Activated CD4-positive, alpha-beta T cell treated with anti-CD3 and anti-CD28 coated beads, Interleukin-2, amount 10 ng/mL, durations not matched to agents 7 days and 5 days (primary cell): ENCODE results near the gene SUCLG1. TPM values are rescaled to one million over a fixed set of nuclear protein-coding genes. Genes with fewer than 3 reads are reported as not detected.

Experiments used
- CTCF ChIA-PET: fragments of 350-600 bp; sonication (Branson Sonifier 250); formaldehyde crosslinking; loops from one replicate; lab custom pipeline; 2021; ENCODE audit warnings: antibody characterized with exemption; lab: Charles Lee
- POLR2A ChIA-PET: fragments of 350-600 bp; sonication (Branson Sonifier 250); formaldehyde crosslinking; loops from one replicate; lab custom pipeline; 2021; ENCODE audit warnings: antibody characterized with exemption; lab: Charles Lee
- DNase-seq: peaks from one replicate; pipeline ENCODE4 v3.0.0-alpha.2; 2020
- H3K27ac Mint-ChIP-seq: one replicate; pipeline ENCODE4 v1.8.0; 2021; ENCODE audit warnings: mild to moderate bottlenecking, moderate library complexity, mixed read lengths
- H3K27me3 Mint-ChIP-seq: one replicate; pipeline ENCODE4 v1.8.0; 2021; ENCODE audit warnings: mixed read lengths
- H3K36me3 Mint-ChIP-seq: one replicate; pipeline ENCODE4 v1.8.0; 2021; ENCODE audit warnings: low read depth, mixed read lengths
- H3K4me1 Mint-ChIP-seq: one replicate; pipeline ENCODE4 v1.8.0; 2021; ENCODE audit warnings: mixed read lengths
- H3K4me3 Mint-ChIP-seq: one replicate; pipeline ENCODE4 v1.8.0; 2021; ENCODE audit warnings: mild to moderate bottlenecking, moderate library complexity, mixed read lengths
- H3K9me3 Mint-ChIP-seq: one replicate; pipeline ENCODE4 v1.8.0; 2021; ENCODE audit warnings: mixed read lengths
- total RNA-seq, 2 experiments: library from RNA; stranded (reverse); gene quantifications; one replicate each; pipeline ENCODE4 v1.2.3, GENCODE V29; 2021

SUCLG1 gene
- total RNA-seq, 2 experiments from 2014 or later: 73.4 to 79.7 TPM

GRCh38 chr2:84393829-84394228 is 65.3 kb downstream of the SUCLG1 start:
- no peaks in the 10 kb centered on the region for H3K27me3 Mint-ChIP-seq
- CTCF ChIA-PET: no interaction called here
- H3K4me3 Mint-ChIP-seq: no peak overlapping the region
- no peak overlapping the region for H3K27ac Mint-ChIP-seq
- H3K9me3 Mint-ChIP-seq: no peaks in the 10 kb centered on the region
- POLR2A ChIA-PET: no interaction called here
- no peak for DNase-seq
- no peaks in the 10 kb centered on the region for H3K4me1 Mint-ChIP-seq
- H3K36me3 Mint-ChIP-seq: no peaks in the 10 kb centered on the region

GRCh38 chr2:84389794-84390193 is 69.3 kb downstream of the SUCLG1 start:
- CTCF ChIA-PET: interaction anchor here (1.2 kb wide), 1 partner anchor 58 kb away, joined by 3 read pairs; no protein-coding TSS in a partner anchor
- Mint-ChIP-seq H3K9me3 (no peaks in the 10 kb centered on the region), H3K36me3 (no peaks in the 10 kb centered on the region), H3K4me1 (no peaks in the 10 kb centered on the region), H3K27me3 (peaks cover 26% of the 10 kb centered on the region), H3K4me3 (no peak overlapping the region), H3K27ac (no peak overlapping the region)
- DNase-seq: no peak
- POLR2A ChIA-PET: no interaction called here

- no peaks in the 10 kb centered on the region for H3K36me3 Mint-ChIP-seq
- no peaks in the 10 kb centered on the region for H3K4me1 Mint-ChIP-seq
- CTCF ChIA-PET: interaction anchor here (1.2 kb wide), 2 partner anchors 58 to 537 kb away, joined by 3 read pairs; no protein-coding TSS in a partner anchor
- H3K27ac Mint-ChIP-seq: no peak overlapping the region
- H3K27me3 Mint-ChIP-seq: peaks cover 30% of the 10 kb centered on the region
- DNase-seq: no peak
- POLR2A ChIA-PET: no interaction called here
- no peak overlapping the region for H3K4me3 Mint-ChIP-seq
- no peaks in the 10 kb centered on the region for H3K9me3 Mint-ChIP-seq
Measured at GRCh38 chr2:84388921-84389490, 70.1 kb downstream of the SUCLG1 start.

GRCh38 chr2:84388133-84388532 is 70.9 kb downstream of the SUCLG1 start:
- no peak for DNase-seq
- Mint-ChIP-seq H3K27me3 (peaks cover 37% of the 10 kb centered on the region), H3K36me3 (no peaks in the 10 kb centered on the region), H3K4me1 (no peaks in the 10 kb centered on the region), H3K27ac (no peak overlapping the region), H3K9me3 (no peaks in the 10 kb centered on the region), H3K4me3 (no peak overlapping the region)
- ChIA-PET CTCF (interaction anchor here (0.6 to 1.2 kb wide), 2 partner anchors 538 to 1366 kb away, joined by 3 read pairs; no protein-coding TSS in a partner anchor), POLR2A (no interaction called here)

- H3K9me3 Mint-ChIP-seq: no peaks in the 10 kb centered on the region
- no peak overlapping the region for H3K27ac Mint-ChIP-seq
- DNase-seq: no peak
- no peaks in the 10 kb centered on the region for H3K4me1 Mint-ChIP-seq
- H3K27me3 Mint-ChIP-seq: peaks cover 40% of the 10 kb centered on the region
- CTCF ChIA-PET: no interaction called here
- H3K4me3 Mint-ChIP-seq: no peak overlapping the region
- H3K36me3 Mint-ChIP-seq: no peaks in the 10 kb centered on the region
- POLR2A ChIA-PET: no interaction called here
Measured at GRCh38 chr2:84386336-84387040, 72.6 kb downstream of the SUCLG1 start.

GRCh38 chr2:84383271-84383670 is 75.8 kb downstream of the SUCLG1 start:
- POLR2A ChIA-PET: no interaction called here
- Mint-ChIP-seq H3K27ac (no peak overlapping the region), H3K4me3 (no peak overlapping the region), H3K9me3 (no peaks in the 10 kb centered on the region), H3K4me1 (no peaks in the 10 kb centered on the region), H3K36me3 (no peaks in the 10 kb centered on the region), H3K27me3 (peaks cover 45% of the 10 kb centered on the region)
- CTCF ChIA-PET: no interaction called here
- DNase-seq: no peak

GRCh38 chr2:84380875-84381274 is 78.2 kb downstream of the SUCLG1 start:
- H3K4me3 Mint-ChIP-seq: no peak overlapping the region
- POLR2A ChIA-PET: no interaction called here

GRCh38 chr2:84378960-84379359 is 80.1 kb downstream of the SUCLG1 start:
- Mint-ChIP-seq H3K36me3 (no peaks in the 10 kb centered on the region), H3K4me3 (no peak overlapping the region), H3K27me3 (peaks cover 16% of the 10 kb centered on the region), H3K27ac (no peak overlapping the region), H3K9me3 (no peaks in the 10 kb centered on the region), H3K4me1 (no peaks in the 10 kb centered on the region)
- ChIA-PET CTCF (no interaction called here), POLR2A (no interaction called here)
- no peak for DNase-seq

More at GRCh38 chr2:84380875-84381274, 78.2 kb downstream of the SUCLG1 start:
- CTCF ChIA-PET: no interaction called here
- Mint-ChIP-seq H3K27me3 (peaks cover 31% of the 10 kb centered on the region), H3K27ac (no peak overlapping the region), H3K36me3 (no peaks in the 10 kb centered on the region), H3K4me1 (no peaks in the 10 kb centered on the region), H3K9me3 (no peaks in the 10 kb centered on the region)
- DNase-seq: no peak

- ChIA-PET CTCF (no interaction called here), POLR2A (no interaction called here)
- Mint-ChIP-seq H3K36me3 (no peaks in the 10 kb centered on the region), H3K9me3 (no peaks in the 10 kb centered on the region), H3K4me1 (no peaks in the 10 kb centered on the region), H3K27me3 (peaks cover 3% of the 10 kb centered on the region), H3K27ac (no peak overlapping the region), H3K4me3 (no peak overlapping the region)
- DNase-seq: no peak
Measured at GRCh38 chr2:84375020-84375419, 84.1 kb downstream of the SUCLG1 start.

GRCh38 chr2:84373866-84374265 is 85.2 kb downstream of the SUCLG1 start:
- ChIA-PET CTCF (no interaction called here), POLR2A (no interaction called here)
- Mint-ChIP-seq H3K9me3 (no peaks in the 10 kb centered on the region), H3K36me3 (no peaks in the 10 kb centered on the region), H3K4me3 (no peak overlapping the region), H3K27ac (no peak overlapping the region), H3K27me3 (peaks cover 3% of the 10 kb centered on the region), H3K4me1 (no peaks in the 10 kb centered on the region)
- DNase-seq: no peak

Other genes starting within 250 kb of the SUCLG1 start
- gene DNAH6, start 57.2 kb upstream of the SUCLG1 start, total RNA-seq: under 1 TPM; 0.60 to 1.00 TPM